Measurements from ENCODE around the gene PPFIA1.
"Not testable (repeated sequence)": the region's sequence is repeated elsewhere in the genome, so short reads cannot be mapped to it uniquely, and the experiment has no call there.

- TF ChIP-seq, protein P1, sequence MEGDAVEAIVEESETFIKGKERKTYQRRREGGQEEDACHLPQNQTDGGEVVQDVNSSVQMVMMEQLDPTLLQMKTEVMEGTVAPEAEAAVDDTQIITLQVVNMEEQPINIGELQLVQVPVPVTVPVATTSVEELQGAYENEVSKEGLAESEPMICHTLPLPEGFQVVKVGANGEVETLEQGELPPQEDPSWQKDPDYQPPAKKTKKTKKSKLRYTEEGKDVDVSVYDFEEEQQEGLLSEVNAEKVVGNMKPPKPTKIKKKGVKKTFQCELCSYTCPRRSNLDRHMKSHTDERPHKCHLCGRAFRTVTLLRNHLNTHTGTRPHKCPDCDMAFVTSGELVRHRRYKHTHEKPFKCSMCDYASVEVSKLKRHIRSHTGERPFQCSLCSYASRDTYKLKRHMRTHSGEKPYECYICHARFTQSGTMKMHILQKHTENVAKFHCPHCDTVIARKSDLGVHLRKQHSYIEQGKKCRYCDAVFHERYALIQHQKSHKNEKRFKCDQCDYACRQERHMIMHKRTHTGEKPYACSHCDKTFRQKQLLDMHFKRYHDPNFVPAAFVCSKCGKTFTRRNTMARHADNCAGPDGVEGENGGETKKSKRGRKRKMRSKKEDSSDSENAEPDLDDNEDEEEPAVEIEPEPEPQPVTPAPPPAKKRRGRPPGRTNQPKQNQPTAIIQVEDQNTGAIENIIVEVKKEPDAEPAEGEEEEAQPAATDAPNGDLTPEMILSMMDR (IDR thresholded peaks at IDR 0.05; ENCODE audit: low read length) = not testable (repeated sequence)
- TF ChIP-seq EZH2phosphoT487 (IDR thresholded peaks at IDR 0.05; ENCODE audit: low read length) = not testable (repeated sequence)
Observed at GRCh38 chr11:70295166-70295565, 24.7 kb downstream of the PPFIA1 start.

Data from MM.1S (cell line).